NCI-H128 (cell line): Measurements from ENCODE around the gene ADK.
"Not testable (repeated sequence)": the region's sequence is repeated elsewhere in the genome, so short reads cannot be mapped to it uniquely, and the experiment has no call there.

ENCODE experiments used
- DNase-seq: peaks from one replicate; lab custom pipeline; 2025; ENCODE audit not compliant: unreplicated experiment; lab: John Stamatoyannopoulos, UW

Gene ADK

GRCh38 chr10:74418285-74418872, 267.4 kb downstream of the ADK start:
- peak; percentile 75 for DNase-seq

GRCh38 chr10:74419491-74419951, 268.5 kb downstream of the ADK start:
- no peak for DNase-seq

GRCh38 chr10:74419958-74420375, 268.9 kb downstream of the ADK start:
- DNase-seq = no peak

- DNase-seq = no peak
These were observed 273.5 kb downstream of the ADK start for GRCh38 chr10:74424565-74424964.

GRCh38 chr10:74425456-74426001, 274.5 kb downstream of the ADK start:
- DNase-seq = no peak

GRCh38 chr10:74431816-74432215, 280.8 kb downstream of the ADK start:
- DNase-seq = no peak

- no peak for DNase-seq
These were observed 282.0 kb downstream of the ADK start for GRCh38 chr10:74432841-74433594.

- no peak for DNase-seq
These were observed 282.6 kb downstream of the ADK start for GRCh38 chr10:74433595-74433956.

GRCh38 chr10:74433993-74434392, 283.0 kb downstream of the ADK start:
- no peak for DNase-seq

- DNase-seq = no peak
These were observed 283.5 kb downstream of the ADK start for GRCh38 chr10:74434547-74434946.

GRCh38 chr10:74436523-74437170, 285.6 kb downstream of the ADK start:
- DNase-seq = no peak

GRCh38 chr10:74437822-74438221, 286.8 kb downstream of the ADK start:
- no peak for DNase-seq

GRCh38 chr10:74439213-74439612, 288.2 kb downstream of the ADK start:
- DNase-seq = no peak

GRCh38 chr10:74445493-74445892, 294.5 kb downstream of the ADK start:
- no peak for DNase-seq

- DNase-seq = no peak
These were observed 299.6 kb downstream of the ADK start for GRCh38 chr10:74450602-74451001.

GRCh38 chr10:74451127-74451829, 300.3 kb downstream of the ADK start:
- DNase-seq = no peak

- no peak for DNase-seq
These were observed 302.1 kb downstream of the ADK start for GRCh38 chr10:74453169-74453568.

GRCh38 chr10:74457478-74457877, 306.5 kb downstream of the ADK start:
- not testable (repeated sequence) for DNase-seq

- no peak for DNase-seq
These were observed 309.8 kb downstream of the ADK start for GRCh38 chr10:74460812-74461211.

GRCh38 chr10:74474022-74474713, 323.1 kb downstream of the ADK start:
- no peak for DNase-seq
